HL-60 (cell line): ENCODE data around the gene PPARGC1A.

Experiments
- CTCF ChIP-seq: IDR thresholded peaks from one replicate; pipeline ENCODE4 v1.5.1; 2011; ENCODE audit warnings: low read length, control low read depth, inconsistent platforms; ENCODE audit not compliant: insufficient read depth
- POLR2AphosphoS5 ChIP-seq: IDR thresholded peaks from 2 replicates; pipeline ENCODE4 v1.6.1; 2012; ENCODE audit warnings: low read depth
- SPI1 ChIP-seq: IDR thresholded peaks from 2 replicates; pipeline ENCODE4 v1.6.1; 2012; ENCODE audit warnings: low read depth, mild to moderate bottlenecking, borderline replicate concordance
- TF ChIP-seq, protein P1 (sequence below): IDR thresholded peaks from 2 replicates; pipeline ENCODE4 v1.6.1; 2012; ENCODE audit warnings: low read depth; ENCODE audit not compliant: insufficient replicate concordance

- TF ChIP-seq CTCF, result no peak
- no peak for TF ChIP-seq SPI1
- TF ChIP-seq, protein P1, sequence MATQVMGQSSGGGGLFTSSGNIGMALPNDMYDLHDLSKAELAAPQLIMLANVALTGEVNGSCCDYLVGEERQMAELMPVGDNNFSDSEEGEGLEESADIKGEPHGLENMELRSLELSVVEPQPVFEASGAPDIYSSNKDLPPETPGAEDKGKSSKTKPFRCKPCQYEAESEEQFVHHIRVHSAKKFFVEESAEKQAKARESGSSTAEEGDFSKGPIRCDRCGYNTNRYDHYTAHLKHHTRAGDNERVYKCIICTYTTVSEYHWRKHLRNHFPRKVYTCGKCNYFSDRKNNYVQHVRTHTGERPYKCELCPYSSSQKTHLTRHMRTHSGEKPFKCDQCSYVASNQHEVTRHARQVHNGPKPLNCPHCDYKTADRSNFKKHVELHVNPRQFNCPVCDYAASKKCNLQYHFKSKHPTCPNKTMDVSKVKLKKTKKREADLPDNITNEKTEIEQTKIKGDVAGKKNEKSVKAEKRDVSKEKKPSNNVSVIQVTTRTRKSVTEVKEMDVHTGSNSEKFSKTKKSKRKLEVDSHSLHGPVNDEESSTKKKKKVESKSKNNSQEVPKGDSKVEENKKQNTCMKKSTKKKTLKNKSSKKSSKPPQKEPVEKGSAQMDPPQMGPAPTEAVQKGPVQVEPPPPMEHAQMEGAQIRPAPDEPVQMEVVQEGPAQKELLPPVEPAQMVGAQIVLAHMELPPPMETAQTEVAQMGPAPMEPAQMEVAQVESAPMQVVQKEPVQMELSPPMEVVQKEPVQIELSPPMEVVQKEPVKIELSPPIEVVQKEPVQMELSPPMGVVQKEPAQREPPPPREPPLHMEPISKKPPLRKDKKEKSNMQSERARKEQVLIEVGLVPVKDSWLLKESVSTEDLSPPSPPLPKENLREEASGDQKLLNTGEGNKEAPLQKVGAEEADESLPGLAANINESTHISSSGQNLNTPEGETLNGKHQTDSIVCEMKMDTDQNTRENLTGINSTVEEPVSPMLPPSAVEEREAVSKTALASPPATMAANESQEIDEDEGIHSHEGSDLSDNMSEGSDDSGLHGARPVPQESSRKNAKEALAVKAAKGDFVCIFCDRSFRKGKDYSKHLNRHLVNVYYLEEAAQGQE, result no peak
- no peak for TF ChIP-seq POLR2AphosphoS5
These were observed 38.4 kb downstream of the PPARGC1A start for GRCh38 chr4:23851464-23851863.
